GM19328 (cell line): Measurements from ENCODE around the gene DEPDC5.
"Not testable (repeated sequence)": the region's sequence is repeated elsewhere in the genome, so short reads cannot be mapped to it uniquely, and the experiment has no call there.

Experiments used
- ATAC-seq: cut with Tn5 transposase; IDR thresholded peaks from one replicate; pipeline ENCODE4 v1.9.1; 2021; ENCODE audit warnings: mild to moderate bottlenecking, moderate library complexity; ENCODE audit not compliant: unreplicated experiment

DEPDC5 gene

GRCh38 chr22:31753634-31754501 is at the start of gene DEPDC5:
DEPDC5 (plus strand) TSS chr22:31754019; CDS start chr22:31754922, 903 bp downstream.
- ATAC-seq: peak; percentile 57

GRCh38 chr22:31707519-31707918 is 46.3 kb upstream of the DEPDC5 start:
- ATAC-seq: no peak

- ATAC-seq: not testable (repeated sequence)
Measured at GRCh38 chr22:31711226-31711625, 42.6 kb upstream of the DEPDC5 start.

- no peak for ATAC-seq
Measured at GRCh38 chr22:31715147-31715778, 38.6 kb upstream of the DEPDC5 start.

- ATAC-seq: no peak
Measured at GRCh38 chr22:31719850-31720471, 33.9 kb upstream of the DEPDC5 start.

GRCh38 chr22:31723723-31724122 is 30.1 kb upstream of the DEPDC5 start:
- ATAC-seq: no peak

- no peak for ATAC-seq
Measured at GRCh38 chr22:31726692-31727091, 27.1 kb upstream of the DEPDC5 start.

- ATAC-seq: no peak
Measured at GRCh38 chr22:31728857-31729256, 25.0 kb upstream of the DEPDC5 start.

- no peak for ATAC-seq
Measured at GRCh38 chr22:31730344-31730711, 23.5 kb upstream of the DEPDC5 start.

GRCh38 chr22:31732089-31732829 is 21.6 kb upstream of the DEPDC5 start:
- ATAC-seq: no peak

GRCh38 chr22:31733580-31734079 is 20.2 kb upstream of the DEPDC5 start:
- no peak for ATAC-seq

GRCh38 chr22:31734512-31734911 is 19.3 kb upstream of the DEPDC5 start:
- ATAC-seq: no peak

GRCh38 chr22:31736458-31736857 is 17.4 kb upstream of the DEPDC5 start:
- ATAC-seq: no peak

GRCh38 chr22:31737932-31738331 is 15.9 kb upstream of the DEPDC5 start:
- no peak for ATAC-seq

GRCh38 chr22:31738566-31738965 is 15.3 kb upstream of the DEPDC5 start:
- no peak for ATAC-seq

- ATAC-seq: no peak
Measured at GRCh38 chr22:31739795-31740201, 14.0 kb upstream of the DEPDC5 start.

- ATAC-seq: not testable (repeated sequence)
Measured at GRCh38 chr22:31740314-31740713, 13.5 kb upstream of the DEPDC5 start.

- ATAC-seq: no peak
Measured at GRCh38 chr22:31742115-31742514, 11.7 kb upstream of the DEPDC5 start.

GRCh38 chr22:31742682-31743081 is 11.1 kb upstream of the DEPDC5 start:
- no peak for ATAC-seq

GRCh38 chr22:31743871-31744270 is 9.9 kb upstream of the DEPDC5 start:
- ATAC-seq: no peak

- no peak for ATAC-seq
Measured at GRCh38 chr22:31747441-31747840, 6.4 kb upstream of the DEPDC5 start.
